SK-N-SH (cell line): Measurements from ENCODE around the gene MMP19. TPM values are rescaled to one million over a fixed set of nuclear protein-coding genes. Genes with fewer than 3 reads are reported as not detected.

Experiments used
- CTCF ChIA-PET: fragments of 300-600, 350-600 bp; formaldehyde crosslinking; extraction: SDS; loops from one replicate; lab custom pipeline; 2021; lab: Yijun Ruan, JAX
- POLR2A ChIA-PET: fragments of 350-600 bp; sonication (Branson Sonifier 250); formaldehyde crosslinking; extraction: SDS; loops from one replicate; lab custom pipeline; 2020; ENCODE audit warnings: antibody characterized with exemption, inconsistent platforms; lab: Yijun Ruan, JAX
- DNase-seq: peaks from one replicate; pipeline ENCODE4 v3.0.0; 2012
- H2AFZ ChIP-seq: fragments of 200-600 bp; sonication (generic); 2 replicates; pipeline ENCODE4 v1.8.1; 2016; ENCODE audit warnings: antibody characterized with exemption, mild to moderate bottlenecking, low read depth
- H3F3A ChIP-seq: fragments of 200-600 bp; sonication (generic); replicated peaks from 2 replicates; pipeline ENCODE3; 2016; ENCODE audit warnings: antibody characterized with exemption, mild to moderate bottlenecking; ENCODE audit not compliant: insufficient read depth
- H3K27ac ChIP-seq, 2 experiments: fragments of 200-500 bp in 1 of 2; fragments of 200-600 bp in 1 of 2; sonication (Bioruptor generic) in 1 of 2; sonication (generic), shearing (Covaris generic) in 1 of 2; 2 replicates each; pipeline versions ENCODE4 v1.5.1 to v1.6.1; 2014 to 2016; ENCODE audit warnings: low read depth in 2 of 2, inconsistent platforms in 1 of 2, low read length in 1 of 2, mild to moderate bottlenecking in 1 of 2, mixed read lengths in 1 of 2
- H3K27me3 ChIP-seq: fragments of 200-600 bp; sonication (generic), shearing (Covaris generic); 2 replicates; pipeline ENCODE4 v1.6.1; 2016; ENCODE audit warnings: mixed run types; ENCODE audit not compliant: insufficient read depth
- H3K36me3 ChIP-seq, 2 experiments: fragments of 200-500 bp in 1 of 2; fragments of 200-600 bp in 1 of 2; sonication (Bioruptor generic) in 1 of 2; sonication (generic) in 1 of 2; replicated peaks in 1 of 2; 2 replicates each; pipeline versions ENCODE3 to v1.5.1; 2014 to 2016; ENCODE audit warnings: low read length in 1 of 2, mild to moderate bottlenecking in 1 of 2; ENCODE audit not compliant: insufficient read depth in 2 of 2, control insufficient read depth in 1 of 2
- H3K4me1 ChIP-seq, 2 experiments: fragments of 200-500 bp in 1 of 2; fragments of 200-600 bp in 1 of 2; sonication (Bioruptor generic) in 1 of 2; sonication (generic), shearing (Covaris generic) in 1 of 2; 2 replicates each; pipeline versions ENCODE4 v1.5.1 to v1.6.1; 2014 to 2016; ENCODE audit warnings: low read depth in 1 of 2, low read length in 1 of 2, mixed run types in 1 of 2; ENCODE audit not compliant: insufficient read depth in 2 of 2, control insufficient read depth in 1 of 2
- H3K4me2 ChIP-seq: fragments of 200-600 bp; sonication (generic), shearing (Covaris generic); 2 replicates; pipeline ENCODE4 v1.6.1; 2017; ENCODE audit warnings: mixed run types
- H3K4me3 ChIP-seq, 2 experiments: fragments of 200-500 bp in 1 of 2; fragments of 200-600 bp in 1 of 2; sonication (Bioruptor generic) in 1 of 2; sonication (generic), shearing (Covaris generic) in 1 of 2; 2 replicates each; pipeline versions ENCODE4 v1.5.1 to v1.8.1; 2014 to 2016; ENCODE audit warnings: low read depth in 2 of 2, inconsistent platforms in 1 of 2, low read length in 1 of 2, mild to moderate bottlenecking in 1 of 2, mixed read lengths in 1 of 2, moderate library complexity in 1 of 2
- H3K79me2 ChIP-seq: fragments of 200-600 bp; sonication (generic); 2 replicates; pipeline ENCODE4 v1.8.1; 2017; ENCODE audit warnings: mild to moderate bottlenecking; ENCODE audit not compliant: insufficient read depth
- H3K9ac ChIP-seq: fragments of 200-600 bp; sonication (generic); 2 replicates; pipeline ENCODE4 v1.6.1; 2017; ENCODE audit warnings: mixed run types
- H3K9me2 ChIP-seq: fragments of 200-600 bp; sonication (generic); 2 replicates; pipeline ENCODE4 v1.6.1; 2017; ENCODE audit warnings: mixed run types
- H3K9me3 ChIP-seq: fragments of 200-600 bp; sonication (generic); 2 replicates; pipeline ENCODE4 v1.6.1; 2017; ENCODE audit warnings: mixed run types, mild to moderate bottlenecking, moderate library complexity
- H4K20me1 ChIP-seq: fragments of 200-600 bp; sonication (generic); 2 replicates; pipeline ENCODE4 v1.6.1; 2017; ENCODE audit warnings: mild to moderate bottlenecking, mixed run types; ENCODE audit not compliant: insufficient read depth
- EP300 ChIP-seq, 2 experiments: IDR thresholded peaks; 2 replicates each; pipeline versions ENCODE4 v1.4.0 to v1.6.1; 2012; ENCODE audit warnings: borderline replicate concordance in 1 of 2, low read depth in 1 of 2, low read length in 1 of 2
- GABPA ChIP-seq: IDR thresholded peaks from 2 replicates; pipeline ENCODE4 v1.4.0; 2012; ENCODE audit warnings: low read depth, mild to moderate bottlenecking
- GATA2 ChIP-seq: sonication (generic); formaldehyde crosslinking; IDR thresholded peaks from 2 replicates; pipeline ENCODE4 v1.5.0; 2020; ENCODE audit warnings: mild to moderate bottlenecking, missing genetic modification reagents
- IRF3 ChIP-seq: fragments of 150-350 bp; IDR thresholded peaks from 2 replicates; pipeline ENCODE4 v1.6.1; 2016; ENCODE audit warnings: mild to moderate bottlenecking, low read depth, low read length
- JUND ChIP-seq: IDR thresholded peaks from 2 replicates; pipeline ENCODE4 v1.4.0; 2012
- MXI1 ChIP-seq: IDR thresholded peaks from 2 replicates; pipeline ENCODE4 v1.6.1; 2012; ENCODE audit warnings: mild to moderate bottlenecking, low read depth, low read length, improper control_type of control experiment
- NFIC ChIP-seq: IDR thresholded peaks from 2 replicates; pipeline ENCODE4 v1.4.0; 2012; ENCODE audit warnings: borderline replicate concordance
- NRF1 ChIP-seq: IDR thresholded peaks from 2 replicates; pipeline ENCODE4 v1.6.1; 2012; ENCODE audit warnings: low read depth, mild to moderate bottlenecking, low read length
- PBX3 ChIP-seq: IDR thresholded peaks from 2 replicates; pipeline ENCODE4; 2012
- POLR2AphosphoS5 ChIP-seq: IDR thresholded peaks from 2 replicates; pipeline ENCODE4 v1.6.1; 2012; ENCODE audit warnings: low read depth, low read length
- RAD21 ChIP-seq: IDR thresholded peaks from 2 replicates; pipeline ENCODE4 v1.6.1; 2012; ENCODE audit warnings: mild to moderate bottlenecking, low read length
- RCOR1 ChIP-seq: fragments of 150-350 bp; IDR thresholded peaks from 2 replicates; pipeline ENCODE4 v1.6.1; 2017; ENCODE audit warnings: antibody characterized with exemption, low read length
- RFX5 ChIP-seq: IDR thresholded peaks from 2 replicates; pipeline ENCODE4 v1.6.1; 2012; ENCODE audit warnings: mild to moderate bottlenecking, improper control_type of control experiment, low read length
- SIN3A ChIP-seq: IDR thresholded peaks from 2 replicates; pipeline ENCODE4 v1.6.1; 2012; ENCODE audit warnings: low read depth, mild to moderate bottlenecking, low read length, moderate library complexity, borderline replicate concordance
- TAF1 ChIP-seq: IDR thresholded peaks from 2 replicates; pipeline ENCODE4 v1.6.1; 2012; ENCODE audit warnings: low read depth, mild to moderate bottlenecking, low read length, moderate library complexity, borderline replicate concordance
- TCF12 ChIP-seq: IDR thresholded peaks from 2 replicates; pipeline ENCODE4 v1.4.0; 2012
- USF1 ChIP-seq: IDR thresholded peaks from 2 replicates; pipeline ENCODE4 v1.4.0; 2012; ENCODE audit warnings: low read depth, borderline replicate concordance
- USF2 ChIP-seq: fragments of 150-350 bp; IDR thresholded peaks from 2 replicates; pipeline ENCODE4 v1.6.1; 2017; ENCODE audit warnings: antibody characterized with exemption, low read length, low read depth, borderline replicate concordance
- YY1 ChIP-seq: IDR thresholded peaks from 2 replicates; pipeline ENCODE4 v1.4.0; 2012; ENCODE audit warnings: low read depth, mild to moderate bottlenecking
- WGBS: methylation state at CpG from one replicate; pipeline ENCODE4 v1.1.6; 2017; ENCODE audit warnings: low lambda C conversion rate; 5-methylcytosine and 5-hydroxymethylcytosine counted together
- polyA plus RNA-seq, 3 experiments: library from polyadenylated mRNA; depleted of rRNA; stranded (reverse); fragments of >200 nt; gene quantifications; 2 replicates each; pipeline ENCODE4 v1.2.3, GENCODE V29; 2012
- TF ChIP-seq, protein P1 (sequence below): IDR thresholded peaks from 2 replicates; pipeline ENCODE4 v1.4.0; 2012; ENCODE audit warnings: low read depth

MMP19 gene
- polyA plus RNA-seq, 1 of the 3 experiments (the other 2 are of a cell fraction) = 5.7 TPM

GRCh38 chr12:55806982-55807381 lies 35.8 kb downstream of the MMP19 start:
- Histone ChIP-seq H3K9me2 (no peaks in the 10 kb centered on the region), H3K4me3 (no peak overlapping the region), H3K4me1 (no peaks in the 10 kb centered on the region), H3F3A (peaks cover 5% of the 10 kb centered on the region), H3K27me3 (no peaks in the 10 kb centered on the region), H3K36me3 (peaks cover 10 to 54% of the 10 kb centered on the region in 2 experiments), H3K27ac (no peak overlapping the region), H4K20me1 (peaks cover 66% of the 10 kb centered on the region), H3K9ac (no peak overlapping the region), H2AFZ (no peak overlapping the region), H3K9me3 (no peaks in the 10 kb centered on the region), H3K4me2 (no peak overlapping the region), H3K79me2 (peaks cover 98% of the 10 kb centered on the region)
- ChIA-PET POLR2A (no interaction called here), CTCF (interaction anchor here (0.6 to 3.4 kb wide), 4 partner anchors 11 to 151 kb away, joined by 3 to 14 read pairs (median 4); no protein-coding TSS in a partner anchor)
- no peak for DNase-seq
- WGBS = 96% methylated on average over 8 of the region's 8 CpGs
- no peak for TF ChIP-seq USF1
- TF ChIP-seq YY1 = no peak
- no peak for TF ChIP-seq USF2
- TF ChIP-seq JUND = no peak
- no peak for TF ChIP-seq NFIC
- TF ChIP-seq, protein P1, sequence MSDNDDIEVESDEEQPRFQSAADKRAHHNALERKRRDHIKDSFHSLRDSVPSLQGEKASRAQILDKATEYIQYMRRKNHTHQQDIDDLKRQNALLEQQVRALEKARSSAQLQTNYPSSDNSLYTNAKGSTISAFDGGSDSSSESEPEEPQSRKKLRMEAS = no peak
- TF ChIP-seq SIN3A = no peak
- no peak for TF ChIP-seq IRF3
- no peak for TF ChIP-seq GATA2 (CRISPR knock-in tag)
- no peak for TF ChIP-seq RAD21
- no peak for TF ChIP-seq RCOR1
- no peak for TF ChIP-seq TAF1
- TF ChIP-seq TCF12 = no peak
- TF ChIP-seq POLR2AphosphoS5 = no peak
- TF ChIP-seq EP300 (IDR thresholded peaks at IDR 0.05; ENCODE audit: borderline replicate concordance in 1 of 2, low read depth in 1 of 2, low read length in 1 of 2) = no peak
- no peak for TF ChIP-seq NRF1

- Histone ChIP-seq H3K4me1 (no peaks in the 10 kb centered on the region), H3K9me2 (no peaks in the 10 kb centered on the region), H3F3A (peaks cover 14% of the 10 kb centered on the region), H3K4me2 (no peak overlapping the region), H2AFZ (no peak overlapping the region), H3K27me3 (no peaks in the 10 kb centered on the region), H3K9ac (no peak overlapping the region), H4K20me1 (no peaks in the 10 kb centered on the region; the same call in 1 of the 2 replicates), H3K27ac (no peak overlapping the region), H3K36me3 (peaks cover 59 to 86% of the 10 kb centered on the region in 2 experiments), H3K79me2 (peaks cover 62% of the 10 kb centered on the region), H3K4me3 (no peak overlapping the region), H3K9me3 (no peaks in the 10 kb centered on the region)
- DNase-seq = no peak
- ChIA-PET CTCF (interaction anchor here (0.6 to 19.8 kb wide), 20 partner anchors 8 to 141 kb away, joined by 3 to 358 read pairs (median 6); partner anchors contain the start of genes GDF11, ORMDL2 and SARNP), POLR2A (no interaction called here)
- 64% methylated on average over 4 of the region's 4 CpGs for WGBS
- no peak for TF ChIP-seq NRF1
- TF ChIP-seq GABPA = no peak
- no peak for TF ChIP-seq EP300 (IDR thresholded peaks at IDR 0.05; ENCODE audit: borderline replicate concordance in 1 of 2, low read depth in 1 of 2, low read length in 1 of 2)
- TF ChIP-seq PBX3 = no peak
- TF ChIP-seq RAD21 = no peak
- no peak for TF ChIP-seq JUND
- TF ChIP-seq RFX5 = no peak
- no peak for TF ChIP-seq TCF12
- no peak for TF ChIP-seq IRF3
- TF ChIP-seq USF1 = no peak
- no peak for TF ChIP-seq MXI1
- no peak for TF ChIP-seq YY1
Observed at GRCh38 chr12:55797550-55797949, 45.2 kb downstream of the MMP19 start.
